ENCODE data around the gene PTGFRN. TPM values are rescaled to one million over a fixed set of nuclear protein-coding genes. Genes with fewer than 3 reads are reported as not detected.

Gene PTGFRN
- polyA plus RNA-seq, 1 donor (not counting 4 experiments of a cell fraction or from before 2014, with no cell fraction given): 177 TPM

- Histone ChIP-seq H4K20me1 (ENCODE audit: control insufficient read depth, extremely low read depth, insufficient read depth, low read length) (no peaks in the 10 kb centered on the region), H3K27ac (ENCODE audit: control insufficient read depth, insufficient read depth, low read length) (no peak overlapping the region), H3K79me2 (ENCODE audit: control insufficient read depth, insufficient read depth, low read length) (no peaks in the 10 kb centered on the region), H3K4me2 (ENCODE audit: control insufficient read depth, extremely low read depth, insufficient read depth, low read depth, low read length) (no peak overlapping the region), H3K4me1 (ENCODE audit: control insufficient read depth, extremely low read depth, insufficient read depth, low read length) (no peaks in the 10 kb centered on the region), H3K36me3 (ENCODE audit: control insufficient read depth in 2 of 2, extremely low read depth in 1 of 2, insufficient read depth in 2 of 2, low read length in 2 of 2) (peaks cover 0 to 5% of the 10 kb centered on the region in 2 experiments), H3K9me3 (ENCODE audit: control insufficient read depth, low read depth, low read length) (no peaks in the 10 kb centered on the region), H3K9ac (ENCODE audit: control insufficient read depth, extremely low read depth, insufficient read depth, low read length) (no peak overlapping the region), H2AFZ (ENCODE audit: control insufficient read depth, low read length) (no peak overlapping the region), H3K4me3 (ENCODE audit: control insufficient read depth in 2 of 3, extremely low read depth in 1 of 3, insufficient read depth in 2 of 3, low read depth in 1 of 3, low read length in 3 of 3) (no peak overlapping the region), H3K27me3 (ENCODE audit: control insufficient read depth, extremely low read depth, insufficient read depth, low read length) (no peaks in the 10 kb centered on the region), H3K9me1 (ENCODE audit: control insufficient read depth, extremely low read depth, insufficient read depth, low read length) (no peaks in the 10 kb centered on the region)
- FAIRE-seq: no peak
- dilution Hi-C loops (cut with MboI; ENCODE audit: extremely low pct_ligation_motif_present, low sequenced_read_pairs): no loop called here
- TF ChIP-seq EZH2 (IDR thresholded peaks at IDR 0.05; ENCODE audit: low read length): no peak
- no peak for TF ChIP-seq CTCF (optimal IDR thresholded peaks at IDR 0.05 in 1 of 3, IDR thresholded peaks at IDR 0.05 in 1 of 3, conservative IDR thresholded peaks at IDR 0.05 in 1 of 3; ENCODE audit: extremely low read depth in 1 of 3, insufficient read depth in 2 of 3, low read length in 3 of 3)
- no peak for DNase-seq (ENCODE audit: low read depth, low spot score)
Observed at GRCh38 chr1:117026361-117026760, 116.6 kb downstream of the PTGFRN start.

GRCh38 chr1:117029685-117030084 lies 120.0 kb downstream of the PTGFRN start:
- H3K79me2 ChIP-seq (ENCODE audit: control insufficient read depth, insufficient read depth, low read length): no peaks in the 10 kb centered on the region
- H3K4me1 ChIP-seq (ENCODE audit: control insufficient read depth, extremely low read depth, insufficient read depth, low read length): no peaks in the 10 kb centered on the region
- FAIRE-seq (no peak), DNase-seq (ENCODE audit: low read depth, low spot score) (no peak)
- no peak overlapping the region for H2AFZ ChIP-seq (ENCODE audit: control insufficient read depth, low read length)
- H3K27me3 ChIP-seq (ENCODE audit: control insufficient read depth, extremely low read depth, insufficient read depth, low read length): no peaks in the 10 kb centered on the region
- no peak overlapping the region for H3K9ac ChIP-seq (ENCODE audit: control insufficient read depth, extremely low read depth, insufficient read depth, low read length)
- peaks cover 3 to 5% of the 10 kb centered on the region in 2 experiments for H3K36me3 ChIP-seq (ENCODE audit: control insufficient read depth in 2 of 2, extremely low read depth in 1 of 2, insufficient read depth in 2 of 2, low read length in 2 of 2)
- no peak overlapping the region for H3K27ac ChIP-seq (ENCODE audit: control insufficient read depth, insufficient read depth, low read length)
- no peaks in the 10 kb centered on the region for H4K20me1 ChIP-seq (ENCODE audit: control insufficient read depth, extremely low read depth, insufficient read depth, low read length)
- TF ChIP-seq CTCF (optimal IDR thresholded peaks at IDR 0.05 in 1 of 3, IDR thresholded peaks at IDR 0.05 in 1 of 3, conservative IDR thresholded peaks at IDR 0.05 in 1 of 3; ENCODE audit: extremely low read depth in 1 of 3, insufficient read depth in 2 of 3, low read length in 3 of 3) (no peak), EZH2 (IDR thresholded peaks at IDR 0.05; ENCODE audit: low read length) (no peak)
- dilution Hi-C loops (cut with MboI; ENCODE audit: extremely low pct_ligation_motif_present, low sequenced_read_pairs): no loop called here
- H3K9me3 ChIP-seq (ENCODE audit: control insufficient read depth, low read depth, low read length): no peaks in the 10 kb centered on the region
- H3K9me1 ChIP-seq (ENCODE audit: control insufficient read depth, extremely low read depth, insufficient read depth, low read length): no peaks in the 10 kb centered on the region
- no peak overlapping the region for H3K4me3 ChIP-seq (ENCODE audit: control insufficient read depth in 2 of 3, extremely low read depth in 1 of 3, insufficient read depth in 2 of 3, low read depth in 1 of 3, low read length in 3 of 3)
- H3K4me2 ChIP-seq (ENCODE audit: control insufficient read depth, extremely low read depth, insufficient read depth, low read depth, low read length): no peak overlapping the region

Data from keratinocyte (primary cell).